HEK293 (cell line): Measurements from ENCODE around the gene PEG3.

ENCODE experiments used
- CTCF ChIA-PET: fragments of 350-600 bp; formaldehyde crosslinking; extraction: SDS; loops from one replicate; lab custom pipeline; 2021; ENCODE audit warnings: antibody characterized with exemption; lab: Yijun Ruan, JAX
- POLR2A ChIA-PET: fragments of 300-600 bp; formaldehyde crosslinking; extraction: SDS; loops from one replicate; lab custom pipeline; 2020; ENCODE audit warnings: antibody characterized with exemption, inconsistent platforms; lab: Yijun Ruan, JAX
- H3K27ac ChIP-seq: fragments of 200-500 bp; sonication (Bioruptor generic); 2 replicates; pipeline ENCODE4 v1.5.1; 2014; ENCODE audit warnings: low read depth, low read length, control low read depth, inconsistent platforms; ENCODE audit errors: extremely low read depth
- H3K36me3 ChIP-seq, 2 experiments: fragments of 200-500 bp in 1 of 2; sonication (Bioruptor generic) in 1 of 2; 1 replicate in 1 of 2; 2 replicates in 1 of 2; pipeline ENCODE4 v1.5.1; 2014 to 2017; ENCODE audit warnings: inconsistent platforms in 2 of 2, low read length in 2 of 2; ENCODE audit not compliant: control insufficient read depth in 2 of 2, insufficient read depth in 1 of 2
- H3K4me1 ChIP-seq: fragments of 200-500 bp; sonication (Bioruptor generic); 2 replicates; pipeline ENCODE4 v1.5.1; 2014; ENCODE audit warnings: mild to moderate bottlenecking, low read length, inconsistent platforms; ENCODE audit not compliant: control insufficient read depth, insufficient read depth
- H3K4me3 ChIP-seq: 2 replicates; pipeline ENCODE4 v1.5.1; 2011; ENCODE audit warnings: low read depth, mild to moderate bottlenecking, control low read depth, low read length, moderate library complexity
- H3K9me3 ChIP-seq: fragments of 200-500 bp; sonication (Bioruptor generic); 2 replicates; pipeline ENCODE4 v1.5.1; 2014; ENCODE audit warnings: low read depth, low read length, inconsistent platforms; ENCODE audit not compliant: control insufficient read depth, insufficient read depth
- BCL6B ChIP-seq: fragments of 450-650 bp; formaldehyde crosslinking; IDR thresholded peaks from 2 replicates; pipeline ENCODE4 v1.5.1; 2017; ENCODE audit warnings: missing biosample characterization, missing genetic modification characterization
- FEZF1 ChIP-seq: fragments of 450-650 bp; formaldehyde crosslinking; IDR thresholded peaks from 2 replicates; pipeline ENCODE4 v1.5.1; 2016; ENCODE audit warnings: missing biosample characterization, missing genetic modification characterization
- GFI1B ChIP-seq: fragments of 450-650 bp; formaldehyde crosslinking; IDR thresholded peaks from 2 replicates; pipeline ENCODE4 v1.5.1; 2016; ENCODE audit warnings: missing biosample characterization, missing genetic modification characterization
- GLI2 ChIP-seq: fragments of 450-650 bp; formaldehyde crosslinking; IDR thresholded peaks from 2 replicates; pipeline ENCODE4; 2017; ENCODE audit warnings: missing biosample characterization, missing genetic modification characterization, low read depth, borderline replicate concordance
- GLIS2 ChIP-seq: fragments of 450-650 bp; formaldehyde crosslinking; IDR thresholded peaks from 2 replicates; pipeline ENCODE4 v1.5.1; 2016; ENCODE audit warnings: missing biosample characterization, missing genetic modification characterization
- HOXD13 ChIP-seq: sonication (generic); formaldehyde crosslinking; IDR thresholded peaks from 2 replicates; pipeline ENCODE4 v1.8.0; 2022; ENCODE audit warnings: missing genetic modification reagents, borderline replicate concordance
- KLF16 ChIP-seq: fragments of 450-650 bp; formaldehyde crosslinking; IDR thresholded peaks from 2 replicates; pipeline ENCODE4 v1.5.1; 2017; ENCODE audit warnings: missing biosample characterization, missing genetic modification characterization
- REPIN1 ChIP-seq: fragments of 450-650 bp; formaldehyde crosslinking; IDR thresholded peaks from 2 replicates; pipeline ENCODE4 v1.5.1; 2017; ENCODE audit warnings: missing biosample characterization, missing genetic modification characterization, low read depth
- SP3 ChIP-seq: fragments of 450-650 bp; formaldehyde crosslinking; IDR thresholded peaks from 2 replicates; pipeline ENCODE4 v1.5.1; 2016; ENCODE audit warnings: missing biosample characterization, missing genetic modification characterization
- ZBTB21 ChIP-seq: fragments of 450-650 bp; formaldehyde crosslinking; IDR thresholded peaks from 2 replicates; pipeline ENCODE4 v1.5.1; 2017; ENCODE audit warnings: missing biosample characterization, missing genetic modification characterization
- ZBTB7A ChIP-seq: fragments of 450-650 bp; formaldehyde crosslinking; IDR thresholded peaks from 2 replicates; pipeline ENCODE4 v1.5.1; 2016; ENCODE audit warnings: low read depth, missing biosample characterization, missing genetic modification characterization
- ZNF10 ChIP-seq: fragments of 450-650 bp; formaldehyde crosslinking; IDR thresholded peaks from 2 replicates; pipeline ENCODE4 v1.5.1; 2017; ENCODE audit warnings: missing biosample characterization, missing genetic modification characterization
- ZNF239 ChIP-seq: fragments of 450-650 bp; formaldehyde crosslinking; IDR thresholded peaks from 2 replicates; pipeline ENCODE4 v1.5.1; 2016; ENCODE audit warnings: missing biosample characterization, missing genetic modification characterization
- ZNF280D ChIP-seq: fragments of 450-650 bp; formaldehyde crosslinking; IDR thresholded peaks from 2 replicates; pipeline ENCODE4 v1.5.1; 2016; ENCODE audit warnings: missing biosample characterization, missing genetic modification characterization
- ZNF362 ChIP-seq: fragments of 450-650 bp; formaldehyde crosslinking; IDR thresholded peaks from 2 replicates; pipeline ENCODE4 v1.5.1; 2016; ENCODE audit warnings: missing biosample characterization, missing genetic modification characterization
- ZNF37A ChIP-seq: fragments of 450-650 bp; IDR thresholded peaks from 2 replicates; pipeline ENCODE4 v1.5.1; 2018; ENCODE audit warnings: missing biosample characterization, missing genetic modification characterization
- ZNF473 ChIP-seq: fragments of 450-650 bp; formaldehyde crosslinking; IDR thresholded peaks from 2 replicates; pipeline ENCODE4 v1.5.1; 2017; ENCODE audit warnings: missing biosample characterization, missing genetic modification characterization
- ZNF488 ChIP-seq: fragments of 450-650 bp; formaldehyde crosslinking; IDR thresholded peaks from 2 replicates; pipeline ENCODE4 v1.5.1; 2016; ENCODE audit warnings: missing biosample characterization, missing genetic modification characterization
- ZNF514 ChIP-seq: fragments of 450-650 bp; formaldehyde crosslinking; IDR thresholded peaks from 2 replicates; pipeline ENCODE4 v1.5.1; 2016; ENCODE audit warnings: missing biosample characterization, missing genetic modification characterization
- ZNF623 ChIP-seq: fragments of 450-650 bp; formaldehyde crosslinking; IDR thresholded peaks from 2 replicates; pipeline ENCODE4 v1.5.1; 2016; ENCODE audit warnings: missing biosample characterization, missing genetic modification characterization
- ZNF626 ChIP-seq: fragments of 450-650 bp; sonication (Bioruptor Pico); formaldehyde crosslinking; IDR thresholded peaks from 2 replicates; pipeline ENCODE4 v1.5.1; 2018; ENCODE audit warnings: missing biosample characterization, missing genetic modification characterization, inconsistent platforms
- ZNF658 ChIP-seq: fragments of 450-650 bp; formaldehyde crosslinking; IDR thresholded peaks from 2 replicates; pipeline ENCODE4; 2016; ENCODE audit warnings: missing biosample characterization, missing genetic modification characterization
- ZNF677 ChIP-seq: fragments of 450-650 bp; IDR thresholded peaks from 2 replicates; pipeline ENCODE4 v1.5.0; 2018; ENCODE audit warnings: missing biosample characterization, mild to moderate bottlenecking, missing genetic modification characterization, moderate library complexity
- ZNF701 ChIP-seq: fragments of 450-650 bp; formaldehyde crosslinking; IDR thresholded peaks from 2 replicates; pipeline ENCODE4 v1.5.1; 2016; ENCODE audit warnings: missing biosample characterization, missing genetic modification characterization
- ZNF785 ChIP-seq: fragments of 450-650 bp; formaldehyde crosslinking; IDR thresholded peaks from 2 replicates; pipeline ENCODE4 v1.5.1; 2016; ENCODE audit warnings: missing biosample characterization, missing genetic modification characterization
- ZNF837 ChIP-seq: fragments of 450-650 bp; formaldehyde crosslinking; IDR thresholded peaks from 2 replicates; pipeline ENCODE4 v1.5.1; 2016; ENCODE audit warnings: missing biosample characterization, missing genetic modification characterization

PEG3 gene

GRCh38 chr19:56841193-56841543 lies 642 bp upstream of the PEG3 start:
- CTCF ChIA-PET = no interaction called here
- Histone ChIP-seq H3K4me1 (no peaks in the 10 kb centered on the region), H3K4me3 (no peak overlapping the region), H3K9me3 (no peaks in the 10 kb centered on the region), H3K27ac (no peak overlapping the region), H3K36me3 (no peaks in the 10 kb centered on the region)
- TF ChIP-seq ZNF37A (tag by site-specific recombination) (no peak), ZNF362 (tag by site-specific recombination) (no peak), SP3 (no peak), ZNF677 (tag by site-specific recombination) (no peak), ZNF785 (no peak), ZNF10 (tag by site-specific recombination) (no peak), ZBTB21 (no peak), ZNF488 (tag by site-specific recombination) (no peak)
- POLR2A ChIA-PET = no interaction called here

GRCh38 chr19:56839652-56840450 lies 675 bp downstream of the PEG3 start:
- no peak overlapping the region for H3K4me3 ChIP-seq
- no peak overlapping the region for H3K27ac ChIP-seq
- ChIA-PET POLR2A (no interaction called here), CTCF (no interaction called here)
- no peaks in the 10 kb centered on the region for H3K4me1 ChIP-seq
- H3K36me3 ChIP-seq = no peaks in the 10 kb centered on the region
- no peaks in the 10 kb centered on the region for H3K9me3 ChIP-seq
- TF ChIP-seq ZNF658 (tag by site-specific recombination) (no peak), ZBTB7A (tag by site-specific recombination) (no peak)

GRCh38 chr19:56838909-56839651 lies 1.4 kb downstream of the PEG3 start:
- Histone ChIP-seq H3K4me3 (no peak overlapping the region), H3K9me3 (no peaks in the 10 kb centered on the region), H3K36me3 (no peaks in the 10 kb centered on the region), H3K27ac (no peak overlapping the region), H3K4me1 (no peaks in the 10 kb centered on the region)
- ChIA-PET CTCF (no interaction called here), POLR2A (no interaction called here)
- TF ChIP-seq GLI2 (tag by site-specific recombination) (no peak), ZNF701 (no peak), ZNF280D (tag by site-specific recombination) (no peak), HOXD13 (CRISPR knock-in tag) (no peak), ZNF623 (no peak), REPIN1 (tag by site-specific recombination) (no peak), ZNF239 (tag by site-specific recombination) (no peak), GLIS2 (tag by site-specific recombination) (no peak), KLF16 (tag by site-specific recombination) (no peak), ZNF626 (no peak), ZNF473 (no peak), ZNF514 (no peak), ZNF837 (tag by site-specific recombination) (no peak), GFI1B (tag by site-specific recombination) (no peak), BCL6B (no peak), FEZF1 (tag by site-specific recombination) (no peak)
